ENCODE data around the gene NALCN.

GRCh38 chr13:101406791-101407190, 9.5 kb downstream of the NALCN start:
- TF ChIP-seq CTCF (IDR thresholded peaks at IDR 0.05) (no peak), EZH2 (IDR thresholded peaks at IDR 0.05; ENCODE audit: borderline replicate concordance, insufficient read depth, low read depth, low read length, poor library complexity, severe bottlenecking) (no peak)

Measured in B cell (primary cell).